K562 (cell line): ENCODE results near the gene FAM83D. TPM values are rescaled to one million over a fixed set of nuclear protein-coding genes. Genes with fewer than 3 reads are reported as not detected.
A peak's percentile ranks its signal among the peaks of the same experiment; 100 is the strongest.

Experiments used
- ELF1 ChIP-seq: fragments of 200-800 bp; sonication (Bioruptor generic); IDR thresholded peaks from 2 replicates; pipeline ENCODE4 v1.6.1; 2016; ENCODE audit warnings: missing genetic modification characterization, missing compliant biosample characterization
- ILF3 ChIP-seq: fragments of 450-650 bp; IDR thresholded peaks from 2 replicates; pipeline ENCODE4 v1.6.1; 2018; ENCODE audit warnings: antibody characterized with exemption, mild to moderate bottlenecking, moderate library complexity, borderline replicate concordance
- KLF13 ChIP-seq: fragments of 450-650 bp; IDR thresholded peaks from 2 replicates; pipeline ENCODE4 v1.6.1; 2016; ENCODE audit warnings: missing genetic modification characterization, low read depth, mild to moderate bottlenecking, missing compliant biosample characterization, moderate library complexity, borderline replicate concordance
- MCM7 ChIP-seq, 2 experiments: fragments of 450-650 bp; IDR thresholded peaks; 2 replicates each; pipeline ENCODE4 v1.6.1; 2016 to 2018
- NBN ChIP-seq: fragments of 450-650 bp; IDR thresholded peaks from 2 replicates; pipeline ENCODE4 v1.6.1; 2016; ENCODE audit warnings: low read depth, mild to moderate bottlenecking
- POLR2AphosphoS2 ChIP-seq: IDR thresholded peaks from 2 replicates; pipeline ENCODE4 v1.6.1; 2012; ENCODE audit warnings: low read length, improper control_type of control experiment
- PURB ChIP-seq: sonication (generic); formaldehyde crosslinking; IDR thresholded peaks from 2 replicates; pipeline ENCODE4 v1.9.0; 2021; ENCODE audit warnings: low read depth, mild to moderate bottlenecking, missing genetic modification reagents
- RERE ChIP-seq: sonication (generic); formaldehyde crosslinking; IDR thresholded peaks from 2 replicates; pipeline ENCODE4 v1.8.0; 2023; ENCODE audit warnings: missing genetic modification reagents, mild to moderate bottlenecking, borderline replicate concordance
- STAT5A ChIP-seq: IDR thresholded peaks from 2 replicates; pipeline ENCODE4 v1.6.1; 2012; ENCODE audit warnings: low read length, inconsistent platforms, borderline replicate concordance
- STAT6 ChIP-seq: sonication (generic); formaldehyde crosslinking; IDR thresholded peaks from 2 replicates; pipeline ENCODE4 v1.8.1; 2023; ENCODE audit warnings: mild to moderate bottlenecking, missing genetic modification reagents
- TBL1XR1 ChIP-seq, 2 experiments: IDR thresholded peaks; 2 replicates each; pipeline ENCODE4 v1.6.1; 2012; ENCODE audit warnings: improper control_type of control experiment in 2 of 2, low read length in 2 of 2, mild to moderate bottlenecking in 1 of 2
- ZEB2 ChIP-seq: fragments of 450-650 bp; IDR thresholded peaks from 2 replicates; pipeline ENCODE4 v1.6.1; 2016
- ZHX1 ChIP-seq: fragments of 150-350 bp; conservative IDR thresholded peaks from 2 replicates; pipeline ENCODE4 v1.6.1; 2014; ENCODE audit warnings: low read length
- ZNF24 ChIP-seq: fragments of 450-650 bp; IDR thresholded peaks from 2 replicates; pipeline ENCODE4 v1.6.1; 2016
- ZNF253 ChIP-seq: fragments of 250-450 bp; sonication (Bioruptor Pico); conservative IDR thresholded peaks from 2 replicates; pipeline ENCODE4 v1.6.1; 2021; ENCODE audit warnings: mild to moderate bottlenecking
- ZNF280B ChIP-seq: fragments of 250-450 bp; sonication (Bioruptor Pico); IDR thresholded peaks from 2 replicates; pipeline ENCODE4 v1.5.1; 2021; ENCODE audit warnings: mild to moderate bottlenecking
- ZNF3 ChIP-seq: fragments of 250-450 bp; sonication (Bioruptor Pico); IDR thresholded peaks from 2 replicates; pipeline ENCODE4 v1.5.0; 2021; ENCODE audit warnings: mild to moderate bottlenecking, moderate library complexity
- ZSCAN29 ChIP-seq: fragments of 450-650 bp; IDR thresholded peaks from 2 replicates; pipeline ENCODE4 v1.6.1; 2017
- polyA plus RNA-seq, 8 experiments: library from polyadenylated mRNA; depleted of rRNA in 4 of 8; stranded (reverse) in 5 of 8; unstranded in 3 of 8; fragments of >200 nt; fragmentation: Nextera tagmentation in 2 of 8; fragmentation: Illumina TruSeq in 1 of 8; extraction: Ambion mirVana in 2 of 8; extraction: Trizol in 1 of 8; gene quantifications; 2 replicates each; pipeline versions ENCODE4 v1.2.1 to v1.2.3, GENCODE V29; 2011 to 2014; ENCODE audit warnings: inconsistent platforms in 1 of 8, missing spikeins in 1 of 8
- total RNA-seq, 7 experiments: library from RNA; depleted of rRNA in 6 of 7; stranded (reverse); fragments of >200 nt in 6 of 7; fragmentation: Illumina TruSeq in 2 of 7; extraction: Trizol in 2 of 7; gene quantifications; 2 replicates each; pipeline versions ENCODE4 v1.2.1 to v1.2.3, GENCODE V29; 2011 to 2021; ENCODE audit warnings: low replicate concordance in 1 of 7

The FAM83D gene
- total and polyA plus RNA-seq, 9 of the 15 experiments (the other 6 are each of a cell fraction or from before 2014, with no cell fraction given): 8.2 to 66.1 (median 43.5) TPM

- TF ChIP-seq NBN: no peak
- no peak for TF ChIP-seq ZNF280B
- TF ChIP-seq STAT6: no peak
- TF ChIP-seq ZHX1: no peak
- TF ChIP-seq KLF13 (tag): no peak
- TF ChIP-seq STAT5A: peak; percentile 46; the same call in 1 of the 2 replicates
- no peak for TF ChIP-seq PURB (CRISPR knock-in tag)
- TF ChIP-seq ZEB2: 0 out of 2 replicates have a peak, but pooled peaks have one; percentile 60
- TF ChIP-seq TBL1XR1 (IDR thresholded peaks at IDR 0.05; ENCODE audit: low read length in 2 of 2): no peak
- TF ChIP-seq ZSCAN29: no peak
- no peak for TF ChIP-seq ZNF3 (CRISPR knock-in tag)
- TF ChIP-seq POLR2AphosphoS2: no peak
- no peak for TF ChIP-seq RERE (CRISPR knock-in tag)
- TF ChIP-seq ILF3: no peak
- TF ChIP-seq ZNF24: no peak
- no peak for TF ChIP-seq MCM7 (IDR thresholded peaks at IDR 0.05)
- no peak for TF ChIP-seq ZNF253
- no peak for TF ChIP-seq ELF1
Observed at GRCh38 chr20:38995536-38996044, 69.4 kb downstream of the FAM83D start (continued).
